GM23248 (cell line): Measurements from ENCODE around the gene SIRT6. TPM values are rescaled to one million over a fixed set of nuclear protein-coding genes. Genes with fewer than 3 reads are reported as not detected.

Experiments
- DNase-seq: peaks from one replicate; pipeline ENCODE4 v3.0.0-alpha.2; 2015
- H2AFZ ChIP-seq: fragments of 200-600 bp; sonication (generic); 2 replicates; pipeline ENCODE4 v1.6.1; 2016; ENCODE audit warnings: antibody characterized with exemption
- H3F3A ChIP-seq: fragments of 200-600 bp; sonication (generic); 2 replicates; pipeline ENCODE4 v1.6.1; 2016; ENCODE audit warnings: mild to moderate bottlenecking, antibody characterized with exemption, mixed run types; ENCODE audit not compliant: insufficient read depth
- H3K27ac ChIP-seq: fragments of 200-600 bp; sonication (generic); 2 replicates; pipeline ENCODE4 v1.5.1; 2016; ENCODE audit warnings: mild to moderate bottlenecking
- H3K27me3 ChIP-seq: fragments of 200-600 bp; sonication (generic); replicated peaks from 2 replicates; pipeline ENCODE4 v1.6.1; 2016; ENCODE audit warnings: mild to moderate bottlenecking; ENCODE audit not compliant: insufficient read depth
- H3K36me3 ChIP-seq: fragments of 200-600 bp; sonication (generic); 2 replicates; pipeline ENCODE4 v1.6.1; 2016; ENCODE audit warnings: low read depth, mild to moderate bottlenecking
- H3K4me1 ChIP-seq: fragments of 200-600 bp; sonication (generic); 2 replicates; pipeline ENCODE4 v1.6.1; 2016; ENCODE audit warnings: mild to moderate bottlenecking; ENCODE audit not compliant: insufficient read depth
- H3K4me2 ChIP-seq: fragments of 200-600 bp; sonication (generic); one replicate; pipeline ENCODE4 v1.6.1; 2016; ENCODE audit warnings: mild to moderate bottlenecking; ENCODE audit not compliant: unreplicated experiment
- H3K4me3 ChIP-seq: fragments of 200-600 bp; sonication (generic); 2 replicates; pipeline ENCODE4 v1.5.1; 2016; ENCODE audit warnings: mild to moderate bottlenecking
- H3K79me2 ChIP-seq: fragments of 200-600 bp; sonication (generic); 2 replicates; pipeline ENCODE4 v1.6.1; 2016; ENCODE audit warnings: mild to moderate bottlenecking; ENCODE audit not compliant: insufficient read depth
- H3K9ac ChIP-seq: fragments of 200-600 bp; sonication (generic); 2 replicates; pipeline ENCODE4 v1.6.1; 2016; ENCODE audit warnings: mild to moderate bottlenecking
- H3K9me2 ChIP-seq: fragments of 200-600 bp; sonication (generic); 2 replicates; pipeline ENCODE4 v1.6.1; 2016; ENCODE audit warnings: mixed run types, mild to moderate bottlenecking, moderate library complexity; ENCODE audit not compliant: insufficient read depth
- H3K9me3 ChIP-seq: fragments of 200-600 bp; sonication (generic); one replicate; pipeline ENCODE4 v1.6.1; 2017; ENCODE audit warnings: low read depth
- H4K20me1 ChIP-seq: fragments of 200-600 bp; sonication (generic); 2 replicates; pipeline ENCODE4 v1.6.0; 2016; ENCODE audit not compliant: insufficient read depth
- EZH2 ChIP-seq: fragments of 200-600 bp; sonication (generic); IDR thresholded peaks from 2 replicates; pipeline ENCODE4 v1.6.1; 2018; ENCODE audit warnings: antibody characterized with exemption, mild to moderate bottlenecking; ENCODE audit not compliant: insufficient read depth, poor library complexity, severe bottlenecking
- EZH2phosphoT487 ChIP-seq: fragments of 200-600 bp; sonication (generic); IDR thresholded peaks from 2 replicates; pipeline ENCODE4 v1.6.1; 2018; ENCODE audit warnings: antibody characterized with exemption, moderate library complexity, mild to moderate bottlenecking, low read depth; ENCODE audit not compliant: insufficient read depth
- WGBS, 2 experiments: methylation state at CpG; one replicate each; pipeline ENCODE4 v1.1.6; 2015 to 2017; ENCODE audit warnings: low lambda C conversion rate in 2 of 2, low coverage in 1 of 2; ENCODE audit errors: missing lambda C conversion rate in 2 of 2; 5-methylcytosine and 5-hydroxymethylcytosine counted together
- in situ Hi-C: fragments of 300-500 bp; cut with MboI; formaldehyde crosslinking; loops from 2 replicates; pipeline ENCODE4 v1.15.0; 2020
- polyA plus RNA-seq: library from polyadenylated mRNA; unstranded; fragments of >200 nt; fragmentation: Nextera tagmentation; extraction: Ambion mirVana; gene quantifications from 2 replicates; pipeline ENCODE4 v1.2.1, GENCODE V29; 2016
- total RNA-seq: library from RNA; depleted of rRNA; stranded (reverse); fragments of >200 nt; shearing (Covaris generic); gene quantifications from 2 replicates; pipeline ENCODE4 v1.2.3, GENCODE V29; 2014

Gene SIRT6
- total and polyA plus RNA-seq, 2 experiments from 2014 or later = 14.4 to 19.6 TPM

DNA sequence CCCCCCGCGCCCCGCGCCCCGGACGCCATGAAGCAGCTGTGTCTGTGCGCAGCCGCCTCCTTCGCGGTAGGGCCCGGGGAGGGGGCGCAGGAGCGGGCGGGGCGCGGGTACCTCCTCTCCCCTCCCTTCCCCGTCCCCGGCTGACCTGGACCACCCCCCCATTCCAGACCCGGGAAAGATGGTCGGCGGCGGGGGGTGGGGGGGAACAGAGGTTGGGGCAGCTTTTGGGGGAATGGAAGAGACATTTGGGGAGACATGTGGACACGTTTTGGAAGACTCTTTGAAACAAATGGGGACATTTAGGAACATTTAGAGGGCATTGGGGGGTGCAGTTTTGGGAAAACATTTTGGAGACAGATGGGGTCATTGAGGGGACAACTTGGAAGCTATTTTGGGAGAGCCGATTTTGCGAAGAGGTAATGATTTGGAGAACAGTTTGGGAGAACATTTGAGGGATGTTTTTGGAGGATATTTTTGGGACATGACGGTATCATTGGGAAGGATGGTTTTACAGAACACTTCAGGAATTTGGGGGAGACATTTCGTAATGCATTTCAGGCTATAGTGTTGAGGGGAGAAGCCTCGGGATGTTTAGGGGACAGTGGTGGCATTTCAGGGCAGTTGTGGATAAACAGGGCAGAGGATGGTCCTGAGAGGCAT lies 16.2 kb upstream of the SIRT6 start:
- no peak for DNase-seq
- in situ Hi-C loops = no loop called here

DNA sequence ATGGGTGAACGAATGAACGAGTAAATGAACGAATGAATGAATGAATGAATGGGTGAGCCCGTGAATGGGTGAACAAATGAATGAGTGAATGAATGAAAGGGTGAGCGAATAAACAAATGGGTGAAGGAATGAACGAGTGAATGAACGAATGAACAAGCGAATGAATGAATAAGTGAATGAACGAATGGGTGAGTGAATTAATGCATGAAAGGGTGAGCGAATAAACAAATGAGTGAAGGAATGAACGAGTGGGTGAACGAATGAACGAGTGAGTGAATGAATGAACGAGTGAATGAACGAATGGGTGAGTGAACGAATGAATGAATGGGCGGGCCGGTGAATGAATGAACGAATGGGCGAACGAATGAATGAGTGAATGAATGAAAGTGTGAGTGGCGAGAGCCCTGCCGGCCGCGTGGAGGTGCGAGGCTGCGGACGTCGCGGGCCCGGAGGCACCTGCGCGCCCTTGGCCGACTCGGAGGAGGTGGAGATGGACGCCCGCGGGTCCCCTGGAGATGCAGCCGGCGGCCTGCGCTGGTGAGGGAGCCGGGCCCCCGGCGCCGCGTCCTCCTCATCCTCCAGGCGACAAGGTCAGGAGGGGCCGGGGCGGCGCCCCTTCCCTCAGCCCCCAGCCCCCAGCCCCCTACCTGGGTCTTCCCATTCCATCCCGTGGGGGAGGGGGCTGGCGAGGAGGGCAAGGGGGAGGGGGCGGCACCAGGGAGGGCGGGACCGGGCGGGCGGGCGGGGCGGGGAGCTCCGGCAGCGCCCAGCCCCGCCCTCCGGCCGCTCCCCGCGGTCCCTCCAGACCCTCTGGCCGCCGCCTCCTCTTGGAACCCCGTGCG lies 15.5 kb upstream of the SIRT6 start:
- Histone ChIP-seq H2AFZ (no peak overlapping the region), H4K20me1 (no peaks in the 10 kb centered on the region), H3K9me3 (no peaks in the 10 kb centered on the region), H3K9ac (no peak overlapping the region), H3K4me1 (no peaks in the 10 kb centered on the region), H3F3A (0 out of 2 replicates have a peak, but pooled peaks cover 6% of the 10 kb centered on the region), H3K27ac (no peak overlapping the region), H3K79me2 (no peaks in the 10 kb centered on the region), H3K4me3 (no peak overlapping the region), H3K4me2 (no peak overlapping the region), H3K27me3 (peaks cover 30% of the 10 kb centered on the region), H3K36me3 (no peaks in the 10 kb centered on the region), H3K9me2 (no peaks in the 10 kb centered on the region)
- TF ChIP-seq EZH2 = peak; percentile 45
- TF ChIP-seq EZH2phosphoT487 = no peak
- peak; percentile 39 for DNase-seq
- in situ Hi-C loops = no loop called here
- WGBS, 2 experiments = 24 to 34% methylated on average over 40 to 50 of the region's 70 CpGs

More for the DNA sequence above, 16.2 kb upstream of the SIRT6 start:
- Histone ChIP-seq H3K4me3 (no peak overlapping the region), H3K79me2 (no peaks in the 10 kb centered on the region), H3K4me1 (no peaks in the 10 kb centered on the region), H4K20me1 (no peaks in the 10 kb centered on the region), H3K36me3 (no peaks in the 10 kb centered on the region), H3K9ac (no peak overlapping the region), H3F3A (0 out of 2 replicates have a peak, but pooled peaks cover 6% of the 10 kb centered on the region), H3K9me3 (no peaks in the 10 kb centered on the region), H3K27ac (no peak overlapping the region), H3K9me2 (no peaks in the 10 kb centered on the region), H3K27me3 (peaks cover 30% of the 10 kb centered on the region), H3K4me2 (no peak overlapping the region), H2AFZ (no peak overlapping the region)
- WGBS, 2 experiments = 6 to 23% methylated on average over 6 to 28 of the region's 28 CpGs
- TF ChIP-seq EZH2phosphoT487 = no peak
- TF ChIP-seq EZH2 = no peak

DNA sequence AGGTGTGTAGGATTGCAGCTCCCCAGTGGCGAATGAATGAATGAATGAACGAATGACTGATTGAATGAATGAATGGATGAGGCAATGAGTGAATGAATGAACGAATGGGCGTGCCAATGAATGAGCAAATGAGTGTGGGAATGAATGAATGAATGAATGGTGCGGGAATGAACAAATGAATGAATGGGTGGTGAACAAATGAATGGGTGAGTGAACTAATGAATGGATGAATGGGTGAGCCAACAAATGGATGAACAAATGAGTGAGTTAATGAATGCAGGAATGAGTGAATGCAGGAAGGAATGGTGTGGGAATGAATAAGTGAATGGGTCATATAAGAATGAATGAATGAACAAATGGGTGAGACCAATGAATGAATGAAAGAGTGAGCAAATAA lies 14.9 kb upstream of the SIRT6 start:
- no peak overlapping the region for H2AFZ ChIP-seq
- H3K9ac ChIP-seq = no peak overlapping the region
- peaks cover 30% of the 10 kb centered on the region for H3K27me3 ChIP-seq
- TF ChIP-seq EZH2 = no peak
- no peak for TF ChIP-seq EZH2phosphoT487
- H4K20me1 ChIP-seq = no peaks in the 10 kb centered on the region
- H3K9me3 ChIP-seq = no peaks in the 10 kb centered on the region
- H3K4me3 ChIP-seq = no peak overlapping the region
- H3K4me2 ChIP-seq = no peak overlapping the region
- H3K36me3 ChIP-seq = no peaks in the 10 kb centered on the region
- H3K4me1 ChIP-seq = no peaks in the 10 kb centered on the region
- no peak for DNase-seq
- WGBS, 2 experiments = 57 to 75% methylated on average over 5 of the region's 5 CpGs
- 0 out of 2 replicates have a peak, but pooled peaks cover 6% of the 10 kb centered on the region for H3F3A ChIP-seq
- H3K79me2 ChIP-seq = no peaks in the 10 kb centered on the region
- no peaks in the 10 kb centered on the region for H3K9me2 ChIP-seq
- in situ Hi-C loops = no loop called here
- H3K27ac ChIP-seq = no peak overlapping the region

DNA sequence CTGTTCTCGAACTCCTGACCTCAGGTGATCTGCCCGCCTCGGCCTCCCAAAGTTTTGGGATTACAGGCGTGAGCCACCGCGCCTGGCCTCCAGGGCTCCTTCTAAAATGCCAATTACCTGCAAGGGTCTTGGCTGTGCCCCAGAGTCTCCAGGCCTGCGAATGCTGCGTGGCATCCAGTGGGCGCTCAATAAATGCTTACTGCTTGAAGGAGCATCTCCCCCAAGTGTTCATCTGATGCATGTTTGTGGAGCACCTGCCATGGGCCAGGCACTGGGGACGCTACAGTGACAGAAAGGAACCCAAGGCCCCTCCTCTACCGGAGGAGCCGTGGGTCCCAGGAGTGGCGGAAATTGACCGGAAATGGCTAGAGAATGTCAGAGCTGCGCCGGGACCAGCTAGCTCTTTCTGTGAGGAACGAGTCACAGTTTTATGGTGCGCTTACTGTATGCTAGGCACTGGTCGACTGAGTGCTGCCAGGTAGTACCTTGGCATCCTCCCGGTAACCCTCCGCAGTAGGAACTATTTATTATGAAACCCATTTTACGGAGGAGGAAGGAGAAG lies 14.3 kb upstream of the SIRT6 start:
- no peak for DNase-seq
- H3K27ac ChIP-seq = no peak overlapping the region
- 0 out of 2 replicates have a peak, but pooled peaks cover 6% of the 10 kb centered on the region for H3F3A ChIP-seq
- H3K4me1 ChIP-seq = no peaks in the 10 kb centered on the region
- H3K9me2 ChIP-seq = no peaks in the 10 kb centered on the region
- TF ChIP-seq EZH2 (no peak), EZH2phosphoT487 (no peak)
- H3K79me2 ChIP-seq = no peaks in the 10 kb centered on the region
- H3K4me3 ChIP-seq = no peak overlapping the region
- H3K36me3 ChIP-seq = no peaks in the 10 kb centered on the region
- H3K4me2 ChIP-seq = no peak overlapping the region
- H3K27me3 ChIP-seq = peaks cover 30% of the 10 kb centered on the region
- no peaks in the 10 kb centered on the region for H4K20me1 ChIP-seq
- H3K9ac ChIP-seq = no peak overlapping the region
- no peak overlapping the region for H2AFZ ChIP-seq
- no peaks in the 10 kb centered on the region for H3K9me3 ChIP-seq
- WGBS, 2 experiments = 71 to 77% methylated on average over 22 of the region's 22 CpGs
- in situ Hi-C loops = no loop called here
